GM23248 (cell line): ENCODE measurements around the gene SLF2. TPM values are rescaled to one million over a fixed set of nuclear protein-coding genes. Genes with fewer than 3 reads are reported as not detected.

Source experiments
- DNase-seq: peaks from one replicate; pipeline ENCODE4 v3.0.0-alpha.2; 2015
- H2AFZ ChIP-seq: fragments of 200-600 bp; sonication (generic); 2 replicates; pipeline ENCODE4 v1.6.1; 2016; ENCODE audit warnings: antibody characterized with exemption
- H3F3A ChIP-seq: fragments of 200-600 bp; sonication (generic); 2 replicates; pipeline ENCODE4 v1.6.1; 2016; ENCODE audit warnings: mild to moderate bottlenecking, antibody characterized with exemption, mixed run types; ENCODE audit not compliant: insufficient read depth
- H3K27ac ChIP-seq: fragments of 200-600 bp; sonication (generic); 2 replicates; pipeline ENCODE4 v1.5.1; 2016; ENCODE audit warnings: mild to moderate bottlenecking
- H3K27me3 ChIP-seq: fragments of 200-600 bp; sonication (generic); replicated peaks from 2 replicates; pipeline ENCODE4 v1.6.1; 2016; ENCODE audit warnings: mild to moderate bottlenecking; ENCODE audit not compliant: insufficient read depth
- H3K36me3 ChIP-seq: fragments of 200-600 bp; sonication (generic); 2 replicates; pipeline ENCODE4 v1.6.1; 2016; ENCODE audit warnings: low read depth, mild to moderate bottlenecking
- H3K4me1 ChIP-seq: fragments of 200-600 bp; sonication (generic); 2 replicates; pipeline ENCODE4 v1.6.1; 2016; ENCODE audit warnings: mild to moderate bottlenecking; ENCODE audit not compliant: insufficient read depth
- H3K4me2 ChIP-seq: fragments of 200-600 bp; sonication (generic); one replicate; pipeline ENCODE4 v1.6.1; 2016; ENCODE audit warnings: mild to moderate bottlenecking; ENCODE audit not compliant: unreplicated experiment
- H3K4me3 ChIP-seq: fragments of 200-600 bp; sonication (generic); 2 replicates; pipeline ENCODE4 v1.5.1; 2016; ENCODE audit warnings: mild to moderate bottlenecking
- H3K79me2 ChIP-seq: fragments of 200-600 bp; sonication (generic); 2 replicates; pipeline ENCODE4 v1.6.1; 2016; ENCODE audit warnings: mild to moderate bottlenecking; ENCODE audit not compliant: insufficient read depth
- H3K9ac ChIP-seq: fragments of 200-600 bp; sonication (generic); 2 replicates; pipeline ENCODE4 v1.6.1; 2016; ENCODE audit warnings: mild to moderate bottlenecking
- H3K9me2 ChIP-seq: fragments of 200-600 bp; sonication (generic); 2 replicates; pipeline ENCODE4 v1.6.1; 2016; ENCODE audit warnings: mixed run types, mild to moderate bottlenecking, moderate library complexity; ENCODE audit not compliant: insufficient read depth
- H3K9me3 ChIP-seq: fragments of 200-600 bp; sonication (generic); one replicate; pipeline ENCODE4 v1.6.1; 2017; ENCODE audit warnings: low read depth
- H4K20me1 ChIP-seq: fragments of 200-600 bp; sonication (generic); 2 replicates; pipeline ENCODE4 v1.6.0; 2016; ENCODE audit not compliant: insufficient read depth
- EZH2 ChIP-seq: fragments of 200-600 bp; sonication (generic); IDR thresholded peaks from 2 replicates; pipeline ENCODE4 v1.6.1; 2018; ENCODE audit warnings: antibody characterized with exemption, mild to moderate bottlenecking; ENCODE audit not compliant: insufficient read depth, poor library complexity, severe bottlenecking
- EZH2phosphoT487 ChIP-seq: fragments of 200-600 bp; sonication (generic); IDR thresholded peaks from 2 replicates; pipeline ENCODE4 v1.6.1; 2018; ENCODE audit warnings: antibody characterized with exemption, moderate library complexity, mild to moderate bottlenecking, low read depth; ENCODE audit not compliant: insufficient read depth
- WGBS, 2 experiments: methylation state at CpG; one replicate each; pipeline ENCODE4 v1.1.6; 2015 to 2017; ENCODE audit warnings: low lambda C conversion rate in 2 of 2, low coverage in 1 of 2; ENCODE audit errors: missing lambda C conversion rate in 2 of 2; 5-methylcytosine and 5-hydroxymethylcytosine counted together
- in situ Hi-C: fragments of 300-500 bp; cut with MboI; formaldehyde crosslinking; loops from 2 replicates; pipeline ENCODE4 v1.15.0; 2020
- polyA plus RNA-seq: library from polyadenylated mRNA; unstranded; fragments of >200 nt; fragmentation: Nextera tagmentation; extraction: Ambion mirVana; gene quantifications from 2 replicates; pipeline ENCODE4 v1.2.1, GENCODE V29; 2016
- total RNA-seq: library from RNA; depleted of rRNA; stranded (reverse); fragments of >200 nt; shearing (Covaris generic); gene quantifications from 2 replicates; pipeline ENCODE4 v1.2.3, GENCODE V29; 2014

The SLF2 gene
- total and polyA plus RNA-seq, 2 experiments from 2014 or later: 12.5 to 15.6 TPM

DNA sequence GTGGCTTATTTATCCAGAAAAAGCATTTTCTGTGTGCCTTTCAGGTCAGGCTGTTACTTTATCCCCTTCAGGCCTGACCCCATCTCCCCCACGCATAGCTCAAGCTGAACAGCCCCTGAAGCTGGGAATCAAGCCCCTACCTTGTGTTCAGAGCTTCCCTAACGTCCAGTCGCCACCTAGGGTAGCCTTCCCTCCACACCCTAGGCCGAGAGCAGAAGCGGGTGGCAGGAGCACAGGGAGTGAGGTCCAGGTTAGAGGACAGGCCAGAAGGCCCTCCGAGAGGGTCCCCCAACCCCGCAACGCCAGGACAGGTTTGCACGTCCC, 56.1 kb downstream of the SLF2 start:
- Histone ChIP-seq H2AFZ (peak overlapping the region; percentile 57; the same call in 1 of the 2 replicates), H3K9me2 (no peaks in the 10 kb centered on the region), H3K27ac (no peak overlapping the region), H3K9me3 (no peaks in the 10 kb centered on the region), H4K20me1 (no peaks in the 10 kb centered on the region), H3K9ac (0 out of 2 replicates have a peak overlapping the region, but pooled peaks have one; percentile 13), H3K79me2 (no peaks in the 10 kb centered on the region), H3K4me1 (0 out of 2 replicates have a peak, but pooled peaks cover 6% of the 10 kb centered on the region), H3K36me3 (no peaks in the 10 kb centered on the region; the same call in 1 of the 2 replicates), H3K27me3 (no peaks in the 10 kb centered on the region), H3K4me2 (peak overlapping the region; percentile 65), H3K4me3 (peak overlapping the region; percentile 63), H3F3A (no peaks in the 10 kb centered on the region)
- no peak for DNase-seq
- TF ChIP-seq EZH2phosphoT487 (no peak), EZH2 (no peak)
- whole genome bisulfite sequencing, 2 experiments: 21 to 26% methylated on average over 9 of the region's 9 CpGs
- in situ Hi-C loops: no loop called here

GRCh38 chr10:100969187-100970075, 56.7 kb downstream of the SLF2 start, which contains the start of gene SEMA4G:
Gene SEMA4G (plus strand): TSS chr10:100969504. CDS start chr10:100972913, 3,409 bp downstream.
- H3K4me3 ChIP-seq: peak within 1 kb of the TSS; percentile 63
- no peaks in the 10 kb centered on the region for H3K9me3 ChIP-seq
- H3K4me1 ChIP-seq: 0 out of 2 replicates have a peak, but pooled peaks cover 6% of the 10 kb centered on the region
- H3K9ac ChIP-seq: 0 out of 2 replicates have a peak within 1 kb of the TSS, but pooled peaks have one; percentile 13
- peak; percentile 55 for DNase-seq
- no peaks in the 10 kb centered on the region; the same call in 1 of the 2 replicates for H3K36me3 ChIP-seq
- H2AFZ ChIP-seq: peak within 1 kb of the TSS; percentile 74
- no peaks in the 10 kb centered on the region for H3K27me3 ChIP-seq
- 3 to 5% methylated on average over 41 to 58 of the region's 70 CpGs for WGBS, 2 experiments
- in situ Hi-C loops: no loop called here
- H3K27ac ChIP-seq: no peak within 1 kb of the TSS
- TF ChIP-seq EZH2 (no peak), EZH2phosphoT487 (no peak)
- H3K79me2 ChIP-seq: no peaks in the 10 kb centered on the region
- H3K4me2 ChIP-seq: peak within 1 kb of the TSS; percentile 65
- no peaks in the 10 kb centered on the region for H3F3A ChIP-seq
- no peaks in the 10 kb centered on the region for H3K9me2 ChIP-seq
- H4K20me1 ChIP-seq: no peaks in the 10 kb centered on the region

DNA sequence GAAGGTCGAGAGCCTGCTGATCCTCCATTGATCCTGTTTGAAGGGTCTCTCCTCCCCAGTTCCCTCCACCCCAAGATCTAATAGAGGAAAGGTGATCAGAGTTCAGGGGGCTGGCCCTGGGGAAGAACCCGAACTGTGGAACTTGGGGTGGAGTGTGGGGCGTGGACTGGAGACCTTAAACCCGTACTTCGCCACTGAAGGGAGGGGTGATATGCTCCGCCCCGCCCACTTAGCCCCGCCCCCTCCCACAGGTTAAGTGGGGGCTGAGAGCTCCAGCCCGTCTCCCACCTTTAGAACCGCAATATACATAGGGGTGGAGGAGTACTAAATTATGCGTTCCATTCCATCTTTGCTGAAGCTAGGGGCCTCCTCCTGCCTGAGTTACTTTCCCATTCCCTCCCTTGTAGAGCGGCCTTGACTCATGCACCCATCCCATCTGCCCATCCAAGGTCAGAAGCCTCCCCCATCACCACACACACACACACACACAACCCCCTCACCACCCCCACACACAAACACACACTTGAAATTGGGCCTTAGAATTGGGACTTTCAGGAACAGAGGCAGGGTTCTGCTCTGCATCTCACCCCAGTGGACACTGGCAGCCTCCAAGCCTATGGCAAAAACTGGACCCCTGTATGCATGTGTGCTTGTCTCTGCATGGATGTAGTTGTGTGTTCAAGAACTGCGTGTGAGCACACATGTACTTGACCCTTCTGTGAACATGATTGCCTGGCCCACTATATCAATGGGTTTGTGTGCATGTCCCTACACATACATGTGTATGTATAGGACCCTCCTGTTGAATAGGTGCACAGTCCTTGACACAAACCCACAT, 57.5 kb downstream of the SLF2 start:
- H4K20me1 ChIP-seq: no peaks in the 10 kb centered on the region
- TF ChIP-seq EZH2phosphoT487: no peak
- no peak for TF ChIP-seq EZH2
- H3K9ac ChIP-seq: no peak overlapping the region
- no peaks in the 10 kb centered on the region for H3K9me2 ChIP-seq
- in situ Hi-C loops: no loop called here
- H3K4me3 ChIP-seq: 0 out of 2 replicates have a peak overlapping the region, but pooled peaks have one; percentile 63
- no peaks in the 10 kb centered on the region for H3K9me3 ChIP-seq
- no peaks in the 10 kb centered on the region for H3K27me3 ChIP-seq
- WGBS, 2 experiments: 51% methylated on average over 13 of the region's 13 CpGs
- H3K79me2 ChIP-seq: no peaks in the 10 kb centered on the region
- H2AFZ ChIP-seq: peak overlapping the region; percentile 74; the same call in 1 of the 2 replicates
- no peaks in the 10 kb centered on the region; the same call in 1 of the 2 replicates for H3K36me3 ChIP-seq
- H3K4me1 ChIP-seq: 0 out of 2 replicates have a peak, but pooled peaks cover 6% of the 10 kb centered on the region
- no peak overlapping the region for H3K27ac ChIP-seq
- H3K4me2 ChIP-seq: no peak overlapping the region
- DNase-seq: no peak
- no peaks in the 10 kb centered on the region for H3F3A ChIP-seq
